Measurements from ENCODE around the gene NLE1.

Gene NLE1

GRCh38 chr17:35080536-35080935, 61.6 kb downstream of the NLE1 start:
- no peak for DNase-seq (ENCODE audit: extremely low spot score)
- CTCF ChIA-PET = no interaction called here

GRCh38 chr17:35079547-35080423, 62.3 kb downstream of the NLE1 start:
- ChIA-PET POLR2A (no interaction called here), CTCF (no interaction called here)
- DNase-seq (ENCODE audit: extremely low spot score) = no peak
- TF ChIP-seq ELF4 (IDR thresholded peaks at IDR 0.05) (no peak), BHLHE40 (IDR thresholded peaks at IDR 0.05; ENCODE audit: borderline replicate concordance) (no peak), L3MBTL2 (conservative IDR thresholded peaks at IDR 0.05) (no peak), HDGF (IDR thresholded peaks at IDR 0.05; ENCODE audit: borderline replicate concordance) (no peak), ZNF384 (IDR thresholded peaks at IDR 0.05) (no peak), FOXK2 (IDR thresholded peaks at IDR 0.05) (no peak), CTBP1 (IDR thresholded peaks at IDR 0.05; ENCODE audit: borderline replicate concordance) (no peak), PKNOX1 (IDR thresholded peaks at IDR 0.05) (no peak), FOXA1 (IDR thresholded peaks at IDR 0.05) (no peak), NFRKB (IDR thresholded peaks at IDR 0.05) (no peak), SUZ12 (IDR thresholded peaks at IDR 0.05) (no peak), FOXM1 (IDR thresholded peaks at IDR 0.05; ENCODE audit: borderline replicate concordance) (no peak), SP1 (IDR thresholded peaks at IDR 0.05) (no peak), LEF1 (IDR thresholded peaks at IDR 0.05; ENCODE audit: borderline replicate concordance) (no peak), ARNT (IDR thresholded peaks at IDR 0.05) (no peak), TARDBP (IDR thresholded peaks at IDR 0.05) (no peak)

More at GRCh38 chr17:35080536-35080935, 61.6 kb downstream of the NLE1 start:
- POLR2A ChIA-PET = no interaction called here
- TF ChIP-seq SUZ12 (IDR thresholded peaks at IDR 0.05) (no peak), HDGF (IDR thresholded peaks at IDR 0.05; ENCODE audit: borderline replicate concordance) (no peak), ARNT (IDR thresholded peaks at IDR 0.05) (no peak), NFRKB (IDR thresholded peaks at IDR 0.05) (no peak)

Data from HEK293T (cell line).